Ishikawa (cell line): ENCODE results near the gene HBQ1.

ENCODE experiments used
- CEBPB ChIP-seq: IDR thresholded peaks from 2 replicates; pipeline ENCODE4 v1.6.1; 2012
- CREB1 ChIP-seq: IDR thresholded peaks from 2 replicates; pipeline ENCODE4 v1.6.1; 2012; ENCODE audit warnings: low read depth
- EGR1 ChIP-seq: IDR thresholded peaks from 2 replicates; pipeline ENCODE4 v1.6.1; 2012
- EP300 ChIP-seq: IDR thresholded peaks from 2 replicates; pipeline ENCODE4 v1.6.1; 2012; ENCODE audit warnings: borderline replicate concordance
- RAD21 ChIP-seq: IDR thresholded peaks from 2 replicates; pipeline ENCODE4 v1.6.1; 2012; ENCODE audit warnings: low read depth
- TCF12 ChIP-seq: IDR thresholded peaks from 2 replicates; pipeline ENCODE4 v1.6.1; 2012; ENCODE audit warnings: low read depth
- YY1 ChIP-seq: IDR thresholded peaks from 2 replicates; pipeline ENCODE4 v1.6.1; 2012; ENCODE audit warnings: low read depth

DNA sequence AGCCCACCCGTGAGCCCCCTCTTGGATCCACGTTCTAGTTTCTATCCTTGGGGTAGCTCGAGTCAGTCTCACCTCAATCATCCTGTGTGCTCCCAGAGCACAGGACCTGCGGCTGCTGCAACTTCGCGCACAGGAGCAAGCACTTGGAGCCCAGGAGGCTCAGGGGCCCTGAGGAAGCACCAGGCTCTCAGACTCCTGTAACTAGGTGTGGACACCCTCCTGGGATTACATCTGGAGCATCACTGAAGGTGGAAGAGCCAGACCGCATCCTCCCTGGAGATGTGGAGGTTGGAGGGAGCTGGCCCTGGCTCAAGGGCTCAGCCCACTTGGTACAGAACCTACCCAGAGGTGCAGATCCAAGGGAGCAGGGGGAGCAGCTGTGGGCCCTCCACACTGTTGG lies 2.7 kb downstream of the HBQ1 start:
- no peak for TF ChIP-seq CREB1
- no peak for TF ChIP-seq EP300
- no peak for TF ChIP-seq CEBPB
- TF ChIP-seq TCF12, result no peak
- no peak for TF ChIP-seq YY1
- TF ChIP-seq RAD21, result no peak
- TF ChIP-seq EGR1, result no peak
